Astrocyte of the spinal cord (primary cell): ENCODE data around the gene CCPG1.

ENCODE experiments used
- DNase-seq: peaks from one replicate; pipeline ENCODE4 v3.0.0; 2011; ENCODE audit warnings: low read depth, low spot score
- H3K4me3 ChIP-seq: 2 replicates; pipeline ENCODE4 v1.5.1; 2011; ENCODE audit warnings: low read depth, mild to moderate bottlenecking, low read length, moderate library complexity
- CTCF ChIP-seq: IDR thresholded peaks from 2 replicates; pipeline ENCODE4 v1.5.1; 2012; ENCODE audit warnings: low read depth, mild to moderate bottlenecking, low read length, inconsistent platforms
- in situ Hi-C: cut with HindIII; loops from 2 replicates; pipeline ENCODE4 v1.10.0; 2017; ENCODE audit warnings: low sequenced_read_pairs

The CCPG1 gene

GRCh38 chr15:55322467-55322866, 85.7 kb downstream of the CCPG1 start:
- no peak for TF ChIP-seq CTCF
- H3K4me3 ChIP-seq, result no peak overlapping the region
- in situ Hi-C loops, result no loop called here
- DNase-seq, result no peak

- TF ChIP-seq CTCF, result no peak
- DNase-seq, result no peak
- H3K4me3 ChIP-seq, result no peak overlapping the region
- in situ Hi-C loops, result no loop called here
Measured at GRCh38 chr15:55320963-55321362, 87.2 kb downstream of the CCPG1 start.

- H3K4me3 ChIP-seq, result peak overlapping the region; percentile 28
- in situ Hi-C loops, result no loop called here
- peak; percentile 36 for DNase-seq
- TF ChIP-seq CTCF, result no peak
Measured at GRCh38 chr15:55320238-55320550, 88.0 kb downstream of the CCPG1 start.

- no peak for TF ChIP-seq CTCF
- DNase-seq, result peak; percentile 35
Measured at GRCh38 chr15:55319537-55320237, 88.5 kb downstream of the CCPG1 start.

GRCh38 chr15:55318588-55319494, 89.3 kb downstream of the CCPG1 start, which contains the start of the genes PIGB and PIGBOS1:
PIGB (plus strand) TSS chr15:55319222; CDS start chr15:55319251, 29 bp downstream.
PIGBOS1 (minus strand) TSS chr15:55319123; CDS start chr15:55317792, 1,331 bp downstream.
- in situ Hi-C loops, result no loop called here
- peak within 1 kb of the TSS; percentile 85 for H3K4me3 ChIP-seq
- peak; percentile 91 for DNase-seq
- TF ChIP-seq CTCF, result no peak

More at GRCh38 chr15:55319537-55320237, 88.5 kb downstream of the CCPG1 start:
- in situ Hi-C loops, result no loop called here
- peak overlapping the region; percentile 85 for H3K4me3 ChIP-seq
